ENCODE data around the gene LRRC42. TPM values are rescaled to one million over a fixed set of nuclear protein-coding genes. Genes with fewer than 3 reads are reported as not detected.
"Not testable (repeated sequence)": the region's sequence is repeated elsewhere in the genome, so short reads cannot be mapped to it uniquely, and the experiment has no call there.

Gene LRRC42
- total and polyA plus RNA-seq, 9 donors, result 14.5 to 29.1 (median 20.8) TPM

DNA sequence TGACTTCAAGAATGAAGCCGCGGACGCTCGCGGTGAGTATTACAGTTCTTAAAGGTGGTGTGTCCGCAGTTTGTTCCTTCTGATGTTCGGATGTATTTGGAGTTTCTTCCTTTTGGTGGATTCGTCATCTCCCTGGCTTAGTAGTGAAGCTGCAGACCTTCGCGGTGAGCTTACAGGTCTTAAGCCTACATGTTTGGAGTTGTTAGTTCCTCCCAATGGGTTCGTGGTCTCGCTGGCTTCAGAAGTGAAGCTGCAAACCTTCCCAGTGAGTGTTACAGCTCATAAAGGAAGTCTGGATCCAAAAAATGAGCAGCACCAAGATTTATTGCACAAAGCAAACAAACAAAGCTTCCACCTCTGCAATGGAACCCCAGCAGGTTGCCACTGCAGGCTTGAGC lies 57.1 kb downstream of the LRRC42 start:
- Histone ChIP-seq H3K4me3 (no peak overlapping the region), H3K36me3 (no peaks in the 10 kb centered on the region), H3K4me1 (ENCODE audit: insufficient read depth) (no peaks in the 10 kb centered on the region), H3K27ac (no peak overlapping the region), H3K9me3 (no peaks in the 10 kb centered on the region), H3K27me3 (no peaks in the 10 kb centered on the region)
- 93 to 94% (median 94%) methylated on average over 12 of the region's 12 CpGs for WGBS, 3 donors
- DNase-seq, result no peak
- TF ChIP-seq POLR2A (IDR thresholded peaks at IDR 0.05) (no peak), EP300 (IDR thresholded peaks at IDR 0.05) (no peak)
- TF ChIP-seq, protein P1, sequence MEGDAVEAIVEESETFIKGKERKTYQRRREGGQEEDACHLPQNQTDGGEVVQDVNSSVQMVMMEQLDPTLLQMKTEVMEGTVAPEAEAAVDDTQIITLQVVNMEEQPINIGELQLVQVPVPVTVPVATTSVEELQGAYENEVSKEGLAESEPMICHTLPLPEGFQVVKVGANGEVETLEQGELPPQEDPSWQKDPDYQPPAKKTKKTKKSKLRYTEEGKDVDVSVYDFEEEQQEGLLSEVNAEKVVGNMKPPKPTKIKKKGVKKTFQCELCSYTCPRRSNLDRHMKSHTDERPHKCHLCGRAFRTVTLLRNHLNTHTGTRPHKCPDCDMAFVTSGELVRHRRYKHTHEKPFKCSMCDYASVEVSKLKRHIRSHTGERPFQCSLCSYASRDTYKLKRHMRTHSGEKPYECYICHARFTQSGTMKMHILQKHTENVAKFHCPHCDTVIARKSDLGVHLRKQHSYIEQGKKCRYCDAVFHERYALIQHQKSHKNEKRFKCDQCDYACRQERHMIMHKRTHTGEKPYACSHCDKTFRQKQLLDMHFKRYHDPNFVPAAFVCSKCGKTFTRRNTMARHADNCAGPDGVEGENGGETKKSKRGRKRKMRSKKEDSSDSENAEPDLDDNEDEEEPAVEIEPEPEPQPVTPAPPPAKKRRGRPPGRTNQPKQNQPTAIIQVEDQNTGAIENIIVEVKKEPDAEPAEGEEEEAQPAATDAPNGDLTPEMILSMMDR (IDR thresholded peaks at IDR 0.05), result no peak
- intact Hi-C loops (cut with DNase I), result no loop called here

DNA sequence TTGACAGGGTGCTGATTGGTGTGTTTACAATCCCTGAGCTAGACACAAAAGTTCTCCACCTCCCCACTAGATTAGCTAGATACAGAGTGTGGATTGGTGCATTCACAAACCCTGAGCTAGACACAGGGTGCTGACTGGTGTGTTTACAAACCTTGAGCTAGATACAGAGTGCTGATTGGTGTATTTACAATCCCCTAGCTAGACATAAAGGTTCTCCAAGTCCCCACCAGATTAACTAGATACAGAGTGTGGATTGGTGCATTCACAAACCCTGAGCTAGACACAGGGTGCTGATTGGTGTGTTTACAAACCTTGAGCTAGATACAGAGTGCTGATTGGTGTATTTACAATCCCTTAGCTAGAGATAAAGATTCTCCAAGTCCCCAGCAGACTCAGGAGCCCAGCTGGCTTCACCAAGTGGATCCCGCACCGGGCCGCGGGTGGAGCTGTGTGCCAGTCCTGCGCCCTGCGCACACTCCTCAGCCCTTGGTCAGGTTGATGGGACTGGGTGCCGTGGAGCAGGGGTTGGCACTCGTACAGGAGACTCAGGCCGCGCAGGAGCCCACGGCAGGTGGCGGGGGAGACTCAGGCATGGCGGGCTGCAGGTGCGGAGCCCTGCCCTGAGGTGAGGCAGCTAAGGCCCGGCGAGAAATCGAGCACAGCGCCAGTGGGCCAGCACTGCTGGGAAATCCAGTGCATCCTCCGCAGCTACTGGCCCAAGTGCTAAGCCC lies 57.8 kb downstream of the LRRC42 start:
- H3K4me3 ChIP-seq; intact Hi-C loops (cut with DNase I); H3K9me3 ChIP-seq; DNase-seq; H3K4me1 ChIP-seq (ENCODE audit: insufficient read depth); H3K27ac ChIP-seq; H3K36me3 ChIP-seq; H3K27me3 ChIP-seq: not testable (repeated sequence)
- WGBS, 3 donors, result 90 to 94% (median 91%) methylated on average over 17 to 19 of the region's 19 CpGs

DNA sequence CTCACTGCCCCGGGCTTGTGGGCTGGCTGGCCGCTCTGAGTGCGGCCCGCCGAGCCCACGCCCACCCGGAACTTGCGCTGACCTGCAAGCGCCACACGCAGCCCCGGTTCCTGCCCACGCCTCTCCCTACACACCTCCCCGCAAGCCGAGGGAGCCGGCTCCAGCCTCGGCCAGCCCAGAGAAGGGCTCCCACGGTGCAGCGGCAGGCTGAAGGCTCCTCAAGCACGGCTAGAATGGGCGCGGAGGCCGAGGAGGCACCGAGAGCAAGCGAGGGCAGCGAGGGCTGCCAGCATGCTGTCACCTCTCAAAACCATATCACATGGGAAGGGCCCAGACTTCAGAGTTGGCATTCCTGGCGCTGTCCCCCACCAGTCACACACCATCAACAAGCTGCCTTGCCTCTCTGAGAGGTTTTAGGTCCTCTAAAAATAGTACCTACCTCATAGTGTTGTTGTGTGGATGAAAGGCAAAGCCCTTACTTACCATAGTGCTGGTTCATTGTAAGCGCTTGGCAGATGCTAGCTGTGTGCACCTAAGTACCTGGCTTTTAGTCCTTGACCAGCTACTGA lies 58.4 kb downstream of the LRRC42 start:
- 95 to 96% (median 96%) methylated on average over 26 to 27 of the region's 27 CpGs for WGBS, 3 donors
- no peaks in the 10 kb centered on the region for H3K4me1 ChIP-seq (ENCODE audit: insufficient read depth)
- no peaks in the 10 kb centered on the region for H3K36me3 ChIP-seq
- no peak for DNase-seq
- intact Hi-C loops (cut with DNase I), result no loop called here
- TF ChIP-seq POLR2A (IDR thresholded peaks at IDR 0.05) (no peak), EP300 (IDR thresholded peaks at IDR 0.05) (no peak)
- no peaks in the 10 kb centered on the region for H3K9me3 ChIP-seq
- no peak overlapping the region for H3K4me3 ChIP-seq
- H3K27ac ChIP-seq, result no peak overlapping the region
- H3K27me3 ChIP-seq, result no peaks in the 10 kb centered on the region

GRCh38 chr1:54006508-54006907 lies 60.4 kb downstream of the LRRC42 start:
- H3K4me1 ChIP-seq (ENCODE audit: insufficient read depth), result no peaks in the 10 kb centered on the region
- no peaks in the 10 kb centered on the region for H3K9me3 ChIP-seq
- H3K27ac ChIP-seq, result no peak overlapping the region
- TF ChIP-seq, protein P1 (IDR thresholded peaks at IDR 0.05), result no peak
- TF ChIP-seq POLR2A (IDR thresholded peaks at IDR 0.05) (no peak), EP300 (IDR thresholded peaks at IDR 0.05) (no peak)
- H3K4me3 ChIP-seq, result no peak overlapping the region
- intact Hi-C loops (cut with DNase I), result no loop called here
- no peaks in the 10 kb centered on the region for H3K27me3 ChIP-seq
- no peak for DNase-seq
- 70 to 75% (median 71%) methylated on average over 4 of the region's 4 CpGs for WGBS, 3 donors
- no peaks in the 10 kb centered on the region for H3K36me3 ChIP-seq

DNA sequence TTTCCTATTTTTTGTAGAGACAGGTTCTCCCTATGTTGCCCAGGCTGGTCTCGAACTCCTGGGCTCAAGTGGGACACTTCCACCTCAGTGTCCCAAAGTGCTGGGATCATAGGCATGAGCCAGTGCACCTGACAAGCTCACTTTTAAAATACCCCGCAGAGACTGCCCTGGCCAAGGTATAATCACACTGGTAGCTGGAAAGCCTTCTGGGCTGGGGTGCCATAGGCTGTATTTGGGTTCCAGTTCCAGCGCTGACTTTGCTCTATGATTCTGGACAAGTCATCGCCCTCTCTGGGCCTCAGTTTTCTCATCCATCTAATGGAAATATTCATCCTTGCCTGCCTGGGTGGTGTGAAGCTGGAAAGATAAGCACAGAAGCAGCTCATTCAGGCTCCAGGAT lies 61.5 kb downstream of the LRRC42 start:
- H3K4me1 ChIP-seq (ENCODE audit: insufficient read depth), result no peaks in the 10 kb centered on the region
- WGBS, 3 donors, result 90 to 98% (median 94%) methylated on average over 4 of the region's 4 CpGs

More for the DNA sequence above, 61.5 kb downstream of the LRRC42 start:
- no peaks in the 10 kb centered on the region for H3K36me3 ChIP-seq
- no peak for DNase-seq
- no peaks in the 10 kb centered on the region for H3K27me3 ChIP-seq
- no peak overlapping the region for H3K27ac ChIP-seq
- intact Hi-C loops (cut with DNase I), result no loop called here
- no peak for TF ChIP-seq POLR2A (IDR thresholded peaks at IDR 0.05)
- TF ChIP-seq, protein P1 (IDR thresholded peaks at IDR 0.05), result no peak
- H3K4me3 ChIP-seq, result no peak overlapping the region
- no peaks in the 10 kb centered on the region for H3K9me3 ChIP-seq

Measured in ovary (tissue), 9 donors.